B cell (primary cell): ENCODE data around the gene NOXO1. TPM values are rescaled to one million over a fixed set of nuclear protein-coding genes. Genes with fewer than 3 reads are reported as not detected.

Source experiments
- ATAC-seq: fragments of 200-7000 bp; cut with Tn5 transposase; one replicate; pipeline ENCODE4 v1.10.0; 2021; ENCODE audit warnings: low read depth, mild to moderate bottlenecking, moderate number of reproducible peaks, moderate library complexity
- CTCF ChIA-PET: fragments of 350-600 bp; sonication (Branson Sonifier 250); formaldehyde crosslinking; loops from one replicate; lab custom pipeline; 2021; ENCODE audit warnings: antibody characterized with exemption, inconsistent platforms; lab: Charles Lee
- POLR2A ChIA-PET: fragments of 350-600 bp; sonication (Branson Sonifier 250); formaldehyde crosslinking; loops from one replicate; lab custom pipeline; 2021; ENCODE audit warnings: antibody characterized with exemption; lab: Charles Lee
- DNase-seq: peaks from one replicate; pipeline ENCODE4 v3.0.0; 2013
- H2AFZ ChIP-seq: 2 replicates; pipeline ENCODE4 v1.6.1; 2012; ENCODE audit warnings: mild to moderate bottlenecking, low read depth, low read length; ENCODE audit not compliant: insufficient read depth, poor library complexity, severe bottlenecking
- H3K27ac ChIP-seq, 2 donors: 1 replicate in 1 of 2; 2 replicates in 1 of 2; pipeline ENCODE4 v1.5.1; 2012 to 2013; ENCODE audit warnings: low read length in 2 of 2, mild to moderate bottlenecking in 2 of 2, moderate library complexity in 1 of 2
- H3K27me3 ChIP-seq, 4 experiments: fragments of 200-600 bp in 1 of 4; sonication (generic) in 1 of 4; replicated peaks in 1 of 4; 1 replicate in 2 of 4; 2 replicates in 2 of 4; pipeline versions ENCODE4 v1.6.1 to v1.7.0; 2013 to 2016; ENCODE audit warnings: low read length in 3 of 4, mild to moderate bottlenecking in 2 of 4, mixed read lengths in 1 of 4, moderate library complexity in 1 of 4; ENCODE audit not compliant: insufficient read depth in 4 of 4, control insufficient read depth in 3 of 4; ENCODE audit errors: control extremely low read depth in 1 of 4
- H3K36me3 ChIP-seq, 2 experiments: replicated peaks in 1 of 2; 1 replicate in 1 of 2; 2 replicates in 1 of 2; pipeline versions ENCODE4 v1.6.1 to v1.7.1; 2013; ENCODE audit warnings: low read length in 1 of 2; ENCODE audit not compliant: insufficient read depth in 2 of 2, control insufficient read depth in 1 of 2; ENCODE audit errors: control extremely low read depth in 1 of 2, extremely low read depth in 1 of 2
- H3K4me1 ChIP-seq, 2 donors: fragments of 200-600 bp in 1 of 2; sonication (generic) in 1 of 2; 1 replicate in 1 of 2; 2 replicates in 1 of 2; pipeline versions ENCODE4 v1.5.1 to v1.6.1; 2013 to 2017; ENCODE audit warnings: low read length in 2 of 2; ENCODE audit not compliant: control insufficient read depth in 2 of 2, insufficient read depth in 2 of 2
- H3K4me2 ChIP-seq: replicated peaks from 2 replicates; pipeline ENCODE3; 2012; ENCODE audit warnings: mild to moderate bottlenecking, low read depth, low read length; ENCODE audit not compliant: poor library complexity, severe bottlenecking
- H3K4me3 ChIP-seq, 5 experiments: fragments of 200-600 bp in 1 of 5; sonication (generic) in 1 of 5; 1 replicate in 3 of 5; 2 replicates in 2 of 5; pipeline versions ENCODE4 v1.5.1 to v1.7.0; 2011 to 2016; ENCODE audit warnings: low read length in 4 of 5, mild to moderate bottlenecking in 4 of 5, low read depth in 2 of 5, control low read depth in 1 of 5, moderate library complexity in 1 of 5; ENCODE audit not compliant: insufficient read depth in 1 of 5; ENCODE audit errors: control extremely low read depth in 1 of 5, extremely low read depth in 1 of 5
- H3K79me2 ChIP-seq: fragments of 200-600 bp; sonication (generic); one replicate; pipeline ENCODE4 v1.6.0; 2016; ENCODE audit warnings: low read length; ENCODE audit not compliant: control insufficient read depth, insufficient read depth
- H3K9ac ChIP-seq: fragments of 200-600 bp; sonication (generic); 2 replicates; pipeline ENCODE4 v1.6.1; 2017; ENCODE audit warnings: mild to moderate bottlenecking, low read length, moderate library complexity
- H3K9me3 ChIP-seq, 3 donors: one replicate each; pipeline versions ENCODE4 v1.6.1 to v1.7.1; 2013; ENCODE audit warnings: low read length in 2 of 3; ENCODE audit not compliant: control insufficient read depth in 2 of 3, insufficient read depth in 1 of 3; ENCODE audit errors: control extremely low read depth in 1 of 3
- H4K20me1 ChIP-seq: 2 replicates; pipeline ENCODE4 v1.6.0; 2012; ENCODE audit warnings: mild to moderate bottlenecking, low read length; ENCODE audit not compliant: insufficient read depth, control insufficient read depth, poor library complexity, severe bottlenecking
- H3K27ac Mint-ChIP-seq: one replicate; pipeline ENCODE4 v1.8.0; 2021; ENCODE audit warnings: mixed read lengths
- H3K27me3 Mint-ChIP-seq: one replicate; pipeline ENCODE4 v1.8.0; 2021; ENCODE audit warnings: mixed read lengths
- H3K4me1 Mint-ChIP-seq: one replicate; pipeline ENCODE4 v1.8.0; 2021; ENCODE audit warnings: mixed read lengths
- H3K4me3 Mint-ChIP-seq: one replicate; pipeline ENCODE4 v1.8.0; 2021; ENCODE audit warnings: mixed read lengths
- H3K9me3 Mint-ChIP-seq: one replicate; pipeline ENCODE4 v1.8.0; 2022; ENCODE audit warnings: mixed read lengths; ENCODE audit not compliant: insufficient read depth
- EZH2 ChIP-seq: IDR thresholded peaks from 2 replicates; pipeline ENCODE4 v1.6.1; 2012; ENCODE audit warnings: borderline replicate concordance, low read depth, mild to moderate bottlenecking, moderate library complexity, low read length; ENCODE audit not compliant: insufficient read depth, poor library complexity, severe bottlenecking
- WGBS: methylation state at CpG from one replicate; pipeline ENCODE4 v1.1.5; 2013; ENCODE audit warnings: missing lambda C conversion rate; ENCODE audit not compliant: insufficient coverage; 5-methylcytosine and 5-hydroxymethylcytosine counted together
- intact Hi-C: fragments of 100-400 bp; cut with micrococcal nuclease; formaldehyde crosslinking; loops from one replicate; pipeline ENCODE4 v1.10.0; 2022
- polyA plus RNA-seq: library from polyadenylated mRNA; depleted of rRNA; stranded (reverse); fragments of >200 nt; gene quantifications from 2 replicates; pipeline ENCODE4 v1.2.3, GENCODE V29; 2012
- total RNA-seq, 2 donors: library from RNA; stranded (reverse); fragments of 120-200 nt in 1 of 2; gene quantifications; 1 replicate in 1 of 2; 2 replicates in 1 of 2; pipeline versions ENCODE4 v1.2.3 to v1.2.4, GENCODE V29; 2013 to 2022
- TF ChIP-seq, protein P1 (sequence below): fragments of 200-600 bp; IDR thresholded peaks from one replicate; pipeline ENCODE4 v1.8.0; 2022; ENCODE audit warnings: antibody characterized with exemption, mild to moderate bottlenecking

The NOXO1 gene
- total and polyA plus RNA-seq, 2 donors (not counting 1 experiment from before 2014, with no cell fraction given): 0.30 to 0.74 TPM

DNA sequence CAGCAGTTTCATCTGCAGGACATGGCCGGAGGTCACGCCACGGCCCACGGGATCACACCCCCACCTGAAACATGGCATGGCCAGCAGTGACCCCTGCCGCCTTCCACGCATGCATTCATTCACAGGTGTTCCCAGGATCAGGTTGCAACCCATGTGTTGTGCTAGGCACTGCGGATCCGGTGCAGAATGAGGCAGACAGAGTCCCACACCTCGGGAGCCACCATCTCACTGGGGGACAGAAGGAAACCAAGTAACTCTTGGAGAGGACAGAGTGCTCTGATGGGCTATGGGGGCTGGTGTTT, 33.9 kb downstream of the NOXO1 start:
- CTCF ChIA-PET: no interaction called here

DNA sequence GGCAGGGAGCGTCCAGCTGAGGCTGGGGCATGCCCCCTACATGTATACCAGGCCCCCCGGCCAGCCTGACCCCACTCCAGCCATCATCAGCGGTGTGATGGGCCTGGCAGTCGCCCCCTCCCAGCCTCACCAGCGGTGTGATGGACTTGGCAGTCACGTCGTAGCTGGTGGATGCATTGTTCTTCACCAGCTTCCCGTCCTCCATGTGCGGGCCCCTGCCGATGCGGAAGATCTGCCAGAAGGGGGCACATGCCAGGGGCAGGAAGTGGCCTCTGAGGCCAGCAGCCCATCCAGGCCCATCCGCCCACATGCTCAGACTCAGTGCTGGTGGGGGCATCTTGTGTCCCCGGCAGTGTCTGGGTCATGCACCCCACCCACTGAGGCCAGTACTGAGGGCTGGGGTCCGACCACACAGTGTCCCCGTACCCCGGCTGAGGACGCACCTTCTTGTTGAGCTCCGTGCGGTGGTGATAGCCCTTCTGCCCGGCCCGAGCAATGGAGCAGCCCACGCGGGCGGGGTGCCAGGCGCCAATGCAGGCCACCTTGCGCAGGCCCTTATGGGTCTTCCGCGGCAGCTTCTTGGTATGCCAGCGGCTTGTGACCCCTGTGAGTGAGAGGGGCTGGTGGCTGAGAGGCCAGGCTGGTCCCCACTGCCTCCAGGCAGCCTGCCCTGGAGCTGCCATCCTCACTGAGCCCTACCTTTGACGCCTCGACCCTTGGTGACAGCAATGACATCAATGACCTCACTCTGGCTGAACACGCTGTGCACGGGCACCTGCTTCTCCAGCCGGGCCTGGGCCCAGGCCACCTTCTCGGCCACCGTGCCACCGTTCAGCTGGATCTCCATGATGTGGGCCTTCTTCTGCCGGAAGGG, 34.5 kb downstream of the NOXO1 start:
- H3K27me3 ChIP-seq: no peaks in the 10 kb centered on the region
- WGBS: 93% methylated on average over 30 of the region's 38 CpGs
- no peaks in the 10 kb centered on the region for H3K9me3 ChIP-seq
- H3K4me3 ChIP-seq: no peak overlapping the region
- Mint-ChIP-seq H3K9me3 (no peaks in the 10 kb centered on the region), H3K4me1 (peaks cover 16% of the 10 kb centered on the region), H3K4me3 (no peak overlapping the region), H3K27ac (no peak overlapping the region), H3K27me3 (no peaks in the 10 kb centered on the region)
- no peak overlapping the region for H3K4me2 ChIP-seq
- peaks cover 13 to 17% of the 10 kb centered on the region in 2 donors for H3K4me1 ChIP-seq
- no peaks in the 10 kb centered on the region for H3K79me2 ChIP-seq
- intact Hi-C loops: loop anchor here (10.0 kb wide), 1 partner anchor 48 kb away; no protein-coding TSS in a partner anchor
- ATAC-seq (no peak), DNase-seq (no peak)
- H3K36me3 ChIP-seq: no peaks in the 10 kb centered on the region
- TF ChIP-seq, protein P1, sequence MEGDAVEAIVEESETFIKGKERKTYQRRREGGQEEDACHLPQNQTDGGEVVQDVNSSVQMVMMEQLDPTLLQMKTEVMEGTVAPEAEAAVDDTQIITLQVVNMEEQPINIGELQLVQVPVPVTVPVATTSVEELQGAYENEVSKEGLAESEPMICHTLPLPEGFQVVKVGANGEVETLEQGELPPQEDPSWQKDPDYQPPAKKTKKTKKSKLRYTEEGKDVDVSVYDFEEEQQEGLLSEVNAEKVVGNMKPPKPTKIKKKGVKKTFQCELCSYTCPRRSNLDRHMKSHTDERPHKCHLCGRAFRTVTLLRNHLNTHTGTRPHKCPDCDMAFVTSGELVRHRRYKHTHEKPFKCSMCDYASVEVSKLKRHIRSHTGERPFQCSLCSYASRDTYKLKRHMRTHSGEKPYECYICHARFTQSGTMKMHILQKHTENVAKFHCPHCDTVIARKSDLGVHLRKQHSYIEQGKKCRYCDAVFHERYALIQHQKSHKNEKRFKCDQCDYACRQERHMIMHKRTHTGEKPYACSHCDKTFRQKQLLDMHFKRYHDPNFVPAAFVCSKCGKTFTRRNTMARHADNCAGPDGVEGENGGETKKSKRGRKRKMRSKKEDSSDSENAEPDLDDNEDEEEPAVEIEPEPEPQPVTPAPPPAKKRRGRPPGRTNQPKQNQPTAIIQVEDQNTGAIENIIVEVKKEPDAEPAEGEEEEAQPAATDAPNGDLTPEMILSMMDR: no peak
- TF ChIP-seq EZH2: no peak
- H2AFZ ChIP-seq: no peak overlapping the region
- ChIA-PET POLR2A (no interaction called here), CTCF (interaction anchor here (1.6 kb wide), 1 partner anchor 18 kb away, joined by 7 read pairs; no protein-coding TSS in a partner anchor)
- no peak overlapping the region for H3K9ac ChIP-seq
- H4K20me1 ChIP-seq: no peaks in the 10 kb centered on the region
- H3K27ac ChIP-seq: no peak overlapping the region

More for the DNA sequence above, 33.9 kb downstream of the NOXO1 start:
- H3K36me3 ChIP-seq: no peaks in the 10 kb centered on the region
- H3K27ac ChIP-seq: no peak overlapping the region
- no peak overlapping the region for H3K9ac ChIP-seq
- TF ChIP-seq EZH2: no peak
- peaks cover 7 to 11% of the 10 kb centered on the region in 2 donors for H3K4me1 ChIP-seq
- Mint-ChIP-seq H3K4me1 (peaks cover 10% of the 10 kb centered on the region), H3K27me3 (no peaks in the 10 kb centered on the region), H3K4me3 (no peak overlapping the region), H3K27ac (no peak overlapping the region), H3K9me3 (no peaks in the 10 kb centered on the region)
- no peaks in the 10 kb centered on the region for H4K20me1 ChIP-seq
- H3K4me3 ChIP-seq: no peak overlapping the region
- no peak overlapping the region for H2AFZ ChIP-seq
- intact Hi-C loops: loop anchor here (10.0 kb wide), 1 partner anchor 47 kb away; no protein-coding TSS in a partner anchor
- DNase-seq (no peak), ATAC-seq (no peak)
- no peak overlapping the region for H3K4me2 ChIP-seq
- H3K9me3 ChIP-seq: no peaks in the 10 kb centered on the region
- H3K79me2 ChIP-seq: no peaks in the 10 kb centered on the region
- whole genome bisulfite sequencing: 96% methylated on average over 9 of the region's 9 CpGs
- POLR2A ChIA-PET: no interaction called here
- no peaks in the 10 kb centered on the region for H3K27me3 ChIP-seq
